GM23338 (cell line): Measurements from ENCODE around the gene RAB40C. TPM values are rescaled to one million over a fixed set of nuclear protein-coding genes. Genes with fewer than 3 reads are reported as not detected.

Source experiments
- ATAC-seq: fragments of 200-7000 bp; cut with Tn5 transposase; 3 replicates; pipeline ENCODE4 v1.9.1; 2020
- DNase-seq: peaks from one replicate; pipeline ENCODE4 v3.0.0-alpha.2; 2015; ENCODE audit warnings: low spot score
- H2AFZ ChIP-seq: fragments of 200-600 bp; sonication (generic); 2 replicates; pipeline ENCODE4 v1.8.0; 2016; ENCODE audit warnings: antibody characterized with exemption, mild to moderate bottlenecking, moderate library complexity
- H3F3A ChIP-seq: fragments of 200-600 bp; sonication (generic); replicated peaks from 2 replicates; pipeline ENCODE4 v1.8.0; 2017; ENCODE audit warnings: antibody characterized with exemption, mixed run types, low read depth
- H3K27ac ChIP-seq: fragments of 200-600 bp; sonication (generic); 2 replicates; pipeline ENCODE4 v1.6.1; 2016; ENCODE audit warnings: low read depth
- H3K27me3 ChIP-seq: fragments of 200-600 bp; sonication (generic); 2 replicates; pipeline ENCODE4 v1.8.0; 2016; ENCODE audit warnings: mild to moderate bottlenecking, mixed run types, moderate library complexity; ENCODE audit not compliant: insufficient read depth
- H3K36me3 ChIP-seq: fragments of 200-600 bp; sonication (generic); 2 replicates; pipeline ENCODE4 v1.8.0; 2016; ENCODE audit warnings: mild to moderate bottlenecking; ENCODE audit not compliant: insufficient read depth
- H3K4me1 ChIP-seq: fragments of 200-600 bp; sonication (generic); 2 replicates; pipeline ENCODE4 v1.8.0; 2016; ENCODE audit warnings: mild to moderate bottlenecking, moderate library complexity; ENCODE audit not compliant: insufficient read depth
- H3K4me2 ChIP-seq: fragments of 200-600 bp; sonication (generic); 2 replicates; pipeline ENCODE4 v1.7.1; 2017; ENCODE audit warnings: mixed run types
- H3K4me3 ChIP-seq: fragments of 200-600 bp; sonication (generic); 2 replicates; pipeline ENCODE4 v1.6.1; 2016; ENCODE audit warnings: mixed run types
- H3K79me2 ChIP-seq: fragments of 200-600 bp; sonication (generic); replicated peaks from 2 replicates; pipeline ENCODE4 v1.8.0; 2017; ENCODE audit warnings: mild to moderate bottlenecking; ENCODE audit not compliant: insufficient read depth
- H3K9me2 ChIP-seq: fragments of 200-600 bp; sonication (generic); 2 replicates; pipeline ENCODE4 v1.8.0; 2017; ENCODE audit not compliant: insufficient read depth
- H4K20me1 ChIP-seq: fragments of 200-600 bp; sonication (generic); replicated peaks from 2 replicates; pipeline ENCODE4 v1.8.0; 2017; ENCODE audit warnings: mild to moderate bottlenecking; ENCODE audit not compliant: insufficient read depth
- H3K27ac Mint-ChIP-seq: 2 replicates; pipeline ENCODE4 v1.8.0; 2020; ENCODE audit warnings: inconsistent platforms, mild to moderate bottlenecking, moderate library complexity, mixed read lengths
- H3K27me3 Mint-ChIP-seq: 3 replicates; pipeline ENCODE4 v1.8.0; 2022; ENCODE audit warnings: low read depth, mild to moderate bottlenecking, moderate library complexity, mixed read lengths, inconsistent platforms; ENCODE audit not compliant: insufficient read depth, poor library complexity
- H3K36me3 Mint-ChIP-seq: 3 replicates; pipeline ENCODE4 v1.8.0; 2021; ENCODE audit warnings: low read depth, mild to moderate bottlenecking, inconsistent platforms, moderate library complexity, mixed read lengths
- H3K4me1 Mint-ChIP-seq: 3 replicates; pipeline ENCODE4 v1.8.0; 2020; ENCODE audit warnings: mild to moderate bottlenecking, inconsistent platforms, mixed read lengths
- H3K4me3 Mint-ChIP-seq: 3 replicates; pipeline ENCODE4 v1.8.0; 2021; ENCODE audit warnings: moderate library complexity, mild to moderate bottlenecking, inconsistent platforms, mixed read lengths
- H3K9me3 Mint-ChIP-seq: 3 replicates; pipeline ENCODE4 v1.8.0; 2020; ENCODE audit warnings: moderate library complexity, mild to moderate bottlenecking, inconsistent platforms, mixed read lengths
- CTCF ChIP-seq, 2 experiments: fragments of 200-600 bp in 1 of 2; sonication (generic) in 1 of 2; conservative IDR thresholded peaks; 2 replicates each; pipeline versions ENCODE4 v1.5.1 to v1.6.1; 2016 to 2017; ENCODE audit warnings: antibody characterized with exemption in 2 of 2, low read depth in 2 of 2, mild to moderate bottlenecking in 2 of 2, moderate library complexity in 1 of 2
- ETS1 ChIP-seq: IDR thresholded peaks from 2 replicates; pipeline ENCODE4 v1.6.1; 2016; ENCODE audit warnings: antibody characterized with exemption
- EZH2 ChIP-seq: fragments of 200-600 bp; sonication (generic); IDR thresholded peaks from one replicate; pipeline ENCODE4 v1.8.0; 2017; ENCODE audit warnings: antibody characterized with exemption, mild to moderate bottlenecking, low read depth; ENCODE audit not compliant: unreplicated experiment
- EZH2phosphoT487 ChIP-seq: fragments of 200-600 bp; sonication (generic); IDR thresholded peaks from one replicate; pipeline ENCODE4 v1.8.1; 2018; ENCODE audit warnings: antibody characterized with exemption; ENCODE audit not compliant: unreplicated experiment
- JUNB ChIP-seq: IDR thresholded peaks from one replicate; pipeline ENCODE4 v1.6.1; 2016; ENCODE audit warnings: antibody characterized with exemption; ENCODE audit not compliant: unreplicated experiment
- REST ChIP-seq: IDR thresholded peaks from one replicate; pipeline ENCODE4 v1.6.1; 2018; ENCODE audit warnings: antibody characterized with exemption; ENCODE audit not compliant: unreplicated experiment
- ZNF114 ChIP-seq: fragments of 250-450 bp; sonication (Bioruptor Pico); IDR thresholded peaks from 2 replicates; pipeline ENCODE4 v1.5.0; 2020; ENCODE audit warnings: mild to moderate bottlenecking, moderate library complexity
- polyA plus RNA-seq: library from polyadenylated mRNA; unstranded; fragments of >200 nt; fragmentation: Nextera tagmentation; extraction: Ambion mirVana; gene quantifications from 2 replicates; pipeline ENCODE4 v1.2.1, GENCODE V29; 2016
- total RNA-seq: library from RNA; depleted of rRNA; stranded (reverse); fragments of >200 nt; shearing (Covaris generic); gene quantifications from 2 replicates; pipeline ENCODE4 v1.2.3, GENCODE V29; 2014

The RAB40C gene
- total and polyA plus RNA-seq, 2 experiments from 2014 or later: 11.2 to 24.6 TPM

DNA sequence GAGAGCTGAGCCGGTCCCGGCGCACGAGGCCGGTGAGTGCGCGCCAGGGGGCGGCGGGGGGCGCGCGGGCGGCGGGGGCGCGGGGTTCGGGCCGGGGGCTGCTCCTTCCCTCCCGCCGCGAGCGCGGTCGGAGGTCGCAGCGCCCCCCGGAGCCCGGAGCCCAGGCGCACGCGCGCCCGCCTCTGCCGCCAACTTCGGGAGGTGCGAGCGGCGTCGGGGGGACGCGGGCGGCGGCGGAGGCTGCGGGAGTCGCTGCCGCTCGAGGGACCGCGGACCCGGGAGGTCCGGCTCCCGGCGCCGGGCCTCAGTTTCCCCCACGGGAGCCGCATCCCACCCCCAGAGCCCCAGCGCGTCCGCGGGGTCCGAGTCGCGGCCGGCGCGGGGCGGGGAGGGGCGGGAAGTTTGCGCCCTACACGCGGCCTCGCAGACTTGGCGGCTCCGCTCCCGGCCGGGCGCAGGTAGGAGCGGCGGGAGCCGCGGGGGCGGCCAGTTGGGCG, 29.6 kb upstream of the RAB40C start, which contains the start of gene PRR35:
Gene PRR35 (plus strand): TSS at position 191 of the 497 bp plus-strand sequence. CDS start 2,901 bp downstream, outside the sequence.
- TF ChIP-seq ZNF114 (CRISPR knock-in tag): no peak
- no peak for TF ChIP-seq REST
- TF ChIP-seq JUNB: no peak
- no peak for TF ChIP-seq ETS1
- peak; percentile 32 for TF ChIP-seq EZH2
- peak within 1 kb of the TSS; percentile 42; the same call in 2 of the 3 replicates for H3K4me3 Mint-ChIP-seq
- no peak for ATAC-seq
- Histone ChIP-seq H3K9me2 (no peaks in the 10 kb centered on the region), H3K79me2 (no peaks in the 10 kb centered on the region), H3K4me2 (peak within 1 kb of the TSS; percentile 80), H3F3A (0 out of 2 replicates have a peak, but pooled peaks cover 2% of the 10 kb centered on the region), H3K4me1 (no peaks in the 10 kb centered on the region; the same call in 1 of the 2 replicates), H3K27ac (no peak within 1 kb of the TSS), H3K36me3 (no peaks in the 10 kb centered on the region), H2AFZ (peak within 1 kb of the TSS; percentile 76; the same call in 1 of the 2 replicates), H3K27me3 (peaks cover 34% of the 10 kb centered on the region), H4K20me1 (no peaks in the 10 kb centered on the region), H3K4me3 (peak within 1 kb of the TSS; percentile 55)
- no peaks in the 10 kb centered on the region for H3K9me3 Mint-ChIP-seq
- no peaks in the 10 kb centered on the region for H3K36me3 Mint-ChIP-seq
- peaks cover 16% of the 10 kb centered on the region for H3K27me3 Mint-ChIP-seq
- H3K4me1 Mint-ChIP-seq: no peaks in the 10 kb centered on the region
- H3K27ac Mint-ChIP-seq: no peak within 1 kb of the TSS
- DNase-seq: no peak

DNA sequence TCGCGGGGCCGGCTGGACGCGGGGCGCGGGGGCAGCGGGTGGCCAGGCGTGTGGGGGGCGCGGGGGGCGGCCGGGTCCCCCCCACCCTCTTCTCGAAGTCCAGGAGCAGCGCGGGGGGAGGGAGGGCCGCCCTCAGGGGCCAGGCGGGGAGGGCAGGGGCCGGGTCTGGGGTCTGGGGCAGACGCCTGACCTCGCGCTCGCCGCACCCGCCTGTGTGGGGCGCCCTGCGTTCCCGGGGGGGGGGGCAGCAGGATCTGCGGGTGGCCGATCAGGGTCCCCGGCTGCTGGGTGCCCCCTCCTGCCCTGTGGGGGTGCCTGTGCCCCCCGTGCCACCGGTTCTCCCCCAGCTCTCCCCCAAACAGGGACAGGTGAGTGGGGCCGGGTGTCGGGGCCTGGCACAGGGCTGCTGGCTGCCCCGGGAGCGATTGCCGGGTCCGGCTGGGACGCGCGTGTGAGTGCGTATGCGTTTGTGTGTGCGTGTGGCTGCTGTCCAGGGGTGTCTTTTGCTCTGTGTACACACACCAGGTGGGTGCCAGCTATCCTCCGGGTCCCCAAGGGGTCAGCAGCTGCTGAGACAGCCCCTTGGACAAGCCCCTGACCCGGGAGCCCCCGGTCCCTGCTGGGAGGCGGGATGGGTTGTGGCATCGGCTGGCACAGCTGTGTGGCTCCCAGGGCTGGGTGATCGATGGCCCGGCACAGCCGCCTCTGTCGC, 29.0 kb upstream of the RAB40C start:
- Mint-ChIP-seq H3K9me3 (no peaks in the 10 kb centered on the region), H3K4me3 (no peak overlapping the region), H3K27ac (no peak overlapping the region), H3K36me3 (no peaks in the 10 kb centered on the region), H3K4me1 (no peaks in the 10 kb centered on the region), H3K27me3 (peaks cover 15% of the 10 kb centered on the region)
- DNase-seq (no peak), ATAC-seq (no peak)
- 0 out of 2 replicates have a peak, but pooled peaks cover 2% of the 10 kb centered on the region for H3F3A ChIP-seq
- no peak overlapping the region for H3K27ac ChIP-seq
- no peak overlapping the region for H2AFZ ChIP-seq
- H4K20me1 ChIP-seq: no peaks in the 10 kb centered on the region
- no peaks in the 10 kb centered on the region for H3K36me3 ChIP-seq
- H3K79me2 ChIP-seq: no peaks in the 10 kb centered on the region
- no peaks in the 10 kb centered on the region for H3K9me2 ChIP-seq
- H3K27me3 ChIP-seq: peaks cover 34% of the 10 kb centered on the region
- TF ChIP-seq EZH2phosphoT487 (no peak), CTCF (conservative IDR thresholded peaks at IDR 0.05; ENCODE audit: low read depth in 2 of 2) (0 out of 4 replicates have a peak, but pooled peaks of 1 of the 2 experiments have one; percentile 19)
- peak overlapping the region; percentile 36; the same call in 1 of the 2 replicates for H3K4me3 ChIP-seq
- H3K4me1 ChIP-seq: no peaks in the 10 kb centered on the region; the same call in 1 of the 2 replicates
- peak overlapping the region; percentile 51; the same call in 1 of the 2 replicates for H3K4me2 ChIP-seq
